ENCODE measurements around the gene PAPOLB. TPM values are rescaled to one million over a fixed set of nuclear protein-coding genes. Genes with fewer than 3 reads are reported as not detected.

PAPOLB gene
- total and polyA plus RNA-seq, 2 of the 4 experiments (the other 2 are of a cell fraction), result under 0.01 TPM; not detected in 1

DNA sequence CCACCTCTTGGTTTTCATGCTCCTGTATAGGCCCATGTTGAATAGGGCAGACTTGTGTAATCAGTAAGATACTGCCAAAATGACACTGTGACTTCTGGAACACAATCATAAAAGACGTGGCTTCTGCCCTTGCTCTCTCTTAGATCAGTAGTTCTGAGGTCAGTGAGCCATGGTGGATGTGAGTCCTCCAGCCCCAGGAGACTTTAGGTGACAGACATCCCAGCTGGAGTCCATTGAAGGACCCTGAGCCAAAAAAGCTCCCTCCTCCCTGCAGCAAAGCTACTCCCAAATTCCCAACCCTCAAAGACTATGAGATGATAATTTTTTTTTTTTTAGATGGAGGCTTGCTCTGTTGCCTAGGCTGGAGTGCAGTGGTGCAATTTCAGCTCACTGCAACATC, 24.8 kb upstream of the PAPOLB start:
- Histone ChIP-seq H3K4me2 (ENCODE audit: low read depth, low read length) (no peak overlapping the region), H4K20me1 (ENCODE audit: insufficient read depth, low read length) (no peaks in the 10 kb centered on the region), H4K8ac (ENCODE audit: low read depth in 2 of 2, low read length in 2 of 2) (no peak overlapping the region), H2BK5ac (ENCODE audit: low read depth, low read length, poor library complexity, severe bottlenecking) (no peak overlapping the region), H3K18ac (ENCODE audit: low read depth, low read length) (no peak overlapping the region), H4K91ac (ENCODE audit: insufficient read depth, low read depth, low read length) (no peak overlapping the region), H2BK15ac (ENCODE audit: low read depth, low read length) (no peak overlapping the region), H3K23ac (ENCODE audit: low read depth, low read length) (no peak overlapping the region), H3K27me3 (ENCODE audit: control insufficient read depth, insufficient read depth, low read length) (no peaks in the 10 kb centered on the region; the same call in 1 of the 2 replicates), H3K4me3 (ENCODE audit: insufficient read depth, low read depth, low read length) (no peak overlapping the region), H2AK9ac (replicated peaks; ENCODE audit: low read depth, low read length, poor library complexity) (no peak overlapping the region), H3K36me3 (ENCODE audit: control insufficient read depth, insufficient read depth, low read length) (no peaks in the 10 kb centered on the region), H3K4ac (ENCODE audit: low read depth, low read length) (no peak overlapping the region), H3K27ac (ENCODE audit: insufficient read depth, low read length) (no peak overlapping the region), H2AK5ac (ENCODE audit: low read depth, low read length) (no peak overlapping the region), H3K79me1 (ENCODE audit: low read depth in 1 of 2, low read length in 2 of 2) (no peaks in the 10 kb centered on the region), H3K56ac (ENCODE audit: extremely low read depth, insufficient read depth, low read length) (no peak overlapping the region), H2AFZ (replicated peaks; ENCODE audit: low read length, poor library complexity) (no peak overlapping the region), H3K14ac (replicated peaks; ENCODE audit: low read depth, low read length) (no peak overlapping the region), H2BK20ac (ENCODE audit: low read depth, low read length) (no peak overlapping the region), H3K9me1 (ENCODE audit: insufficient read depth, low read length) (no peaks in the 10 kb centered on the region), H3K9me3 (ENCODE audit: control insufficient read depth, insufficient read depth, low read length) (no peaks in the 10 kb centered on the region), H3K4me1 (ENCODE audit: control insufficient read depth, insufficient read depth, low read length) (peaks cover 2% of the 10 kb centered on the region; the same call in 1 of the 2 replicates), H2BK120ac (ENCODE audit: low read depth, low read length) (no peak overlapping the region), H3K9ac (ENCODE audit: low read depth, low read length) (no peak overlapping the region), H4K5ac (ENCODE audit: low read depth, low read length) (no peak overlapping the region)
- ATAC-seq (ENCODE audit: low read depth), result no peak
- no TSS peak for BruUV-seq (replicated peaks)
- in situ Hi-C loops (cut with MboI; ENCODE audit: low sequenced_read_pairs), result no loop called here
- dilution Hi-C loops (cut with HindIII; ENCODE audit: low sequenced_read_pairs, unreplicated experiment), result no loop called here
- TF ChIP-seq RAD21 (IDR thresholded peaks at IDR 0.05; ENCODE audit: low read length) (no peak), RCOR1 (IDR thresholded peaks at IDR 0.05; ENCODE audit: insufficient replicate concordance, low read length) (no peak), MAZ (IDR thresholded peaks at IDR 0.05; ENCODE audit: borderline replicate concordance, low read depth, low read length) (no peak), MAFK (IDR thresholded peaks at IDR 0.05; ENCODE audit: low read depth, low read length) (no peak), RFX5 (IDR thresholded peaks at IDR 0.05; ENCODE audit: low read depth, low read length) (no peak), FOS (IDR thresholded peaks at IDR 0.05; ENCODE audit: low read depth, low read length) (no peak), MXI1 (IDR thresholded peaks at IDR 0.05; ENCODE audit: borderline replicate concordance, low read depth, low read length) (no peak), POLR2A (IDR thresholded peaks at IDR 0.05; ENCODE audit: low read depth, low read length) (no peak), SMC3 (IDR thresholded peaks at IDR 0.05; ENCODE audit: low read depth, low read length) (no peak)
- WGBS, 2 experiments (ENCODE audit: extremely low coverage in 2 of 2, insufficient read length in 1 of 2), result no CpG with 5 or more reads among the region's 1 CpG
- no peak for DNase-seq
- POLR2A ChIA-PET (ENCODE audit: unreplicated experiment), result no interaction called here
- intact Hi-C loops (cut with micrococcal nuclease), result no loop called here
- CTCF ChIA-PET, result no interaction called here
